HG03103 (cell line): ENCODE data around the gene SLC39A11.
"Not testable (repeated sequence)": the region's sequence is repeated elsewhere in the genome, so short reads cannot be mapped to it uniquely, and the experiment has no call there.

Source experiments
- ATAC-seq: cut with Tn5 transposase; IDR thresholded peaks from one replicate; pipeline ENCODE4 v1.9.1; 2021; ENCODE audit warnings: low read depth; ENCODE audit not compliant: unreplicated experiment

SLC39A11 gene, protein sequence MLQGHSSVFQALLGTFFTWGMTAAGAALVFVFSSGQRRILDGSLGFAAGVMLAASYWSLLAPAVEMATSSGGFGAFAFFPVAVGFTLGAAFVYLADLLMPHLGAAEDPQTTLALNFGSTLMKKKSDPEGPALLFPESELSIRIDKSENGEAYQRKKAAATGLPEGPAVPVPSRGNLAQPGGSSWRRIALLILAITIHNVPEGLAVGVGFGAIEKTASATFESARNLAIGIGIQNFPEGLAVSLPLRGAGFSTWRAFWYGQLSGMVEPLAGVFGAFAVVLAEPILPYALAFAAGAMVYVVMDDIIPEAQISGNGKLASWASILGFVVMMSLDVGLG

DNA sequence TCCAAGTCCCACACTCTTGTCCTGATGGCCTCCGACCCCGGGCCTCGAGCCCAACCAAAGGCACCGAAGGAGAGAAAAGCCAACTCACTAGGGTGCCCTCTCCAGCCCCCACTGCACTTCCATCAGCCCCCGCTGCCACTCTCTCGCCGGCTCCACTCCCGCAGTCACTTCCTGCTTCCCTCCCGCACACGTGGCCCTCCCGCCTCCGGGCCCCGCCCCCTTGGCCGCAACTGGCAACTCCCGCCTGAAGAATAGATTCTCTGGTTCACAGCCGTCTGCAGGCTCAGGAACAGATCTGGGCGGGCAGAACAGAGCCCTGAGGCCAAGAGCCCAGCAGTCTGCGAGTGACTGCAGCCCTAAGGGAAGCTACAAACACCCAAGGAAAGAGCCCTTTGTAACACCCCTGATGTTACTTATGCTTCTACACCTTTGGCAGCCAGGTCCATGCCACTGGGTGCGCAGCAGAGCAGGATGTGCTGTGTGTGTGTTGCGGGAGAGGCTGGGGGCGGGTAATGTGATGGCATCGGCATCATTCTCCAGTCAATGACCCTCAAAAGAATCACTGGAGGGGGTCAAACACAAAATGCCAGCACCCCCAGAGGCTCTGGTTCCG lies at the start of gene SLC39A11:
Gene SLC39A11 (minus strand): TSS at position 166 of the 613 bp plus-strand sequence. CDS start 3,924 bp downstream, outside the sequence.
- peak; percentile 97 for ATAC-seq

DNA sequence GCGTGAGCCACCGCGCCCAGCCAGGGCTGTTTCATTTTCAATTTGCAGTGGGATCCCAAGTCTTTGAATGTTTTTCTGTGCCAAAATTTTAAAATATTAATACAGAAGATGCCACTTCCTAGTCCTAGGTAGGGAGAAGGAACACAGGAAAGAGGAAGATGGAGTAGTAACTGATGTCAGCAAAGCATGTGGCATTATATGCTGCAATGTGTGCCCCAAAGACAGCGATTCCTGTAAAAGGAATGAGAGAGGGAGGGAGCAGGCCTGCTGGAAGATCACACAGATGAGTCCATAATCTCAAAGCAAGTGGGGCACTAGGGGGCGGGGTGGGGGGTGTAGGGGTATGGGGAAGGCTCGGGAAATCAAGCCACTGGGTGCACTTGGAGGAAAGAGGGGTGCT lies 48.9 kb upstream of the SLC39A11 start:
- no peak for ATAC-seq

DNA sequence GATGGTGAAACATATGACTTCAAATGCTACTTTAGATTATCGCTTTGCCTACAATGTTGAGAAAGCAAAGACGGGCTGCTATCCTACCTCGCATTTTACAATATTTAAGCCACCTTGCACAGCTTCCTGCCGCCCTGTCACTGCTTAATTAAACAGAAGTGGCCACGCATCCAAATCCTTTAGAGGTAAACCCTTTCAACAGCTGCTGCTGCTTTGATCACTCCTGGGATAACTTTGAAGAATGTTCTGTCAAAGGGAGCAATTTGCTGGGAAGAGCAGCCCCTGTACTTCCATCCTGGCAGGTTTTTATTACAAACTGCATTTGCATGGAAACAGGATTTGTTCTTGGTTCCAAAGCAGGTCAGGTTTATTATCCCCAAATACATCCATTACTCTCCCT lies 48.1 kb upstream of the SLC39A11 start:
- ATAC-seq = no peak

DNA sequence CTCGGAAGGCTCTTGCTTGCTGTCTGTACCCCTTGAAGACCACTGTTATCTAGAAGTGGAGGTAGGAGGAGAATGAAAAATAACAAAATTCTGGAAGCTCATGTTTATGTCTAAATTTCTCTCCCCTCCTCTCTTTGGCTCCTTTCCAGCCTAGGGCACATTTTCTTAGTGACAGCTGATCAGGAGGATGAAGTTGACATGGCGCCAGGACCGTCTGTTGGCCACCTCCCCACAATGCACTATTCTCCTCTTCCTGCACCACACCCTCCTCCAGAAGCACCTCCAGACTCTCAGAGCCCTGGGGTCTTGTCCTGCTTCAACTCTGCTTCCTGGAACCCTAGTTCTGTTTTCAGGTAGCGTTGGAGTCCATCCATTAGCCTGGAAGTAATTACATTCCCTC lies 46.8 kb upstream of the SLC39A11 start:
- ATAC-seq = no peak

DNA sequence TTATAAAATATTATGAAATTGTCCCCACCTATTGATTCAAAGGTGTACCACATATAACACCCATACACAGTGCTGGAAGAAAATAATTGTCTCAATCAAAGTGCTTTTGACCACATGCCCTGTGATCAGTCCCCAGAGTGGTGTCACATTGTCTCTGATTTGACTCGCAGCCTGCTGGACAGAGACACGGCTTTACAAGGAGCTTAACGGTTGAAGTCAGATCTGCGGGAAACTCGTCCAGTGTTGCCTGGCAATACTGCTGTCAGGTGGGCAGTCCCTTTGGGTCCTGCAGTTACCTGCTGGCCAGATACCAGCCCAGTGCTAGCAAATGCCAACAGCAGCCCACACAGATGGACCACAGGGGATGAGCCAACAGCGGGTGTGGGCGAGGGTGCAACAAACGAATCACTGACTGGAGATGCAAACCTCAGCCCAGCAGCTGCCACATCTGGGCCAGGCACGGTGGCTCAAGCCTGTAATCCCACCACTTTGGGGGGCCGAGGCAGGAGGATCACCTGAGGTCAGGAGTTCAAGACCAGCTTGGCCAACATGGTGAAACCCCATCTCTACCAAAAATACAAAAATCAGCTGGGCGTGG lies 46.2 kb upstream of the SLC39A11 start:
- no peak for ATAC-seq

DNA sequence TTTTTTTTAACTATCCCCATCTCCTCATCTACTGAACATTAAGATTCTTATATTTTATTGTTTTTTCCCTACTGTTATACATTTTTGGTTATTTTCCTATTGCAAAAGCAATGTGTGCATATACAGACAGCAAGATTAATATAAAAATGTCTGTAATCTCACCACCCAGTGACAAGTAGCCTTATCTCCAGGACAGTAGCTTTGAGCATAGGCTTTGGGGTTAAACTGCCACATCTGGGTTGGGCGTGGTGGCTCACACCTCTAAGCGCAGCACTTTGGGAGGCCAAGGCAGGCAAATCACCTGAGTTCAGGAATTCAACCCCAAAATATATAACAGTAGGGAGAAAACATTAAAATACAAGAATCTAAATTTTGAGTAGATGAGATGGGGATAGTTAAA lies 44.9 kb upstream of the SLC39A11 start:
- ATAC-seq = no peak

DNA sequence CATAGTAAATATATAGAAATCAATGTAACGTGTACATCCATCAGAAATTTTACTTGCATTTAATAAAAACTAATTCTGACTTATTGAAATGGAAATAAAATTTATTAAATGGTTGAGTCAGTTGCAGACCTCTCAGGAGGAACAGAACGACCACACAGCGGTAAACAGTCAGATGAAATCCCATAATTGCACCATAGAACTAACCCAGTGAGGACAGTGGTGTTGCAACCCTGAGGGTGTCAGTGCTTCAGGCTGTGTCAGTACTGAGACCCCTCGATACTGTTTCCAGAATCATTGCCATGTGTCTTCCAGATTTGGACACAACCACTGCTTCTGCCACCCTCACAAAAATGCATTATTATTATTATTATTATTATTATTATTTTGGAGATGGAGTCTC lies 43.3 kb upstream of the SLC39A11 start:
- ATAC-seq = no peak

DNA sequence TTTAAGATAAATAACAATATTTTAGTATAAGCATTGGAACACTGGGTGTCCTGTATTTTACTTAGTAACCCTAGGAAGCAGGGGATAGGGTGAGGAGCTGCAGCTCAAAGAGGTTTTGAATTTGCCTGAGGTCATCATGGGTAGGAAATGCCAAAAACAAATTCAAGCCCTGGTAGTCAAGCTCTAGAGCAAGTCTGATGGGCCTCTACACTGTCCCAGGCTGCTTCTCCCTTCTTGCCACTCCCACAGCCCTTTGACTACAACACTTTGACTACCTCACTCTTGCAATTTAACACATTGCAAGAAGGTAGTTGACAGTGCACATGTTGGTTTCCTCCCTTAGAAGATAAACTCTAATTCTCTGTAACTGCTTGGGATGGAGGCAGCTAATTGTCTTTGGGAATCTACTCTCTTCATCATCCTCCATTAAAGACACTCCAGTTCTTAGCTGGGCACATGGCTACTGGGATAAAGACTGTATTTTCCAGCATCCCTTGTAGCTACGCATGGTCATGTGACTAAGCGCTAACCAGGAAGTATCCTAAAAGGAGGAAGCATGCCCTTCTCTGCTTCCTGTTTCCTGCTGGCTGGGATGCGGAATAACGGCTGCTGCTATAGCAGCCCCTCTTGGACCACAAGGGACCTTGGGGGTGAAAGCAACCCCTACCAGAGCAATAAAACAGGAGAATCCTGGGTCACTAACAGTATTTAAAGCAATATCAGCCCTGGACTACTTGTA lies 41.6 kb upstream of the SLC39A11 start:
- no peak for ATAC-seq

DNA sequence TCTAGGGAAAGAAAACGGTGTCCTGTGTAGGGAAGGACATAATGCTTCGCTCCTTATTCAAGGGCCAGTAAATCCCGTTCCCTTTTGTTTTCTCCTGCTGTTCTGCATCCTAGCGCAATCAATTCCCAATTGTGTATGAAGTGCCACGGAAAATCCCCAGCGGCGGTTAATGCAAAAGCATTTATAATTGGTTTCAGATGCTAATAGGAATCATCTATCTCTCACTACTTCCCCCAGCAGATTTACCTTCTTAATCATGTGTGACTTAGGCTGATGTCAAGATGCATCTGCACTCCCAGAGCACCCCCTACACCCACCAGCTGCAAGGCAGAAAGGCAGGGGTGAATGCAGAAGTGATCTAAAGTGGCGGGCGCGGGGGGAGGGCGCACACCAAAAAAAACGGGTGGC lies 39.6 kb upstream of the SLC39A11 start:
- ATAC-seq = peak; percentile 65

DNA sequence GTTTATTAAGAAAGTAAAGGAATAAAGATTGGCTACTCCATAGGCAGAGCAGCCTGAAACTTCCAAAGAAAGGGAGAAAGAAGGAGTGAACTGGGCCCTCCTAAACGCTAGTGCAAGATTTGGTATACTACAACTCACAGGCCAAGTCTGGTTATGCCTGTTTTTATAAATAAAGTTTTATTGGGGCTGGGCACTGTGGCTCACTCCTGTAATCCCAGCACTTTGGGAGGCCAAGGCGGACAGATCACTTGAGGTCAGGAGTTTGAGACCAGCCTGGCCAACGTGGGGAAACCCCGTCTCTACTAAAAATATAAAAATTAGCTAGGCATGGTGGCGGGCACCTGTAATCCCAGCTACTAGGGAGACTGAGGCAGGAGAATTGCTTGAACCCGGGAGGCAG lies 39.0 kb upstream of the SLC39A11 start:
- ATAC-seq = not testable (repeated sequence)

DNA sequence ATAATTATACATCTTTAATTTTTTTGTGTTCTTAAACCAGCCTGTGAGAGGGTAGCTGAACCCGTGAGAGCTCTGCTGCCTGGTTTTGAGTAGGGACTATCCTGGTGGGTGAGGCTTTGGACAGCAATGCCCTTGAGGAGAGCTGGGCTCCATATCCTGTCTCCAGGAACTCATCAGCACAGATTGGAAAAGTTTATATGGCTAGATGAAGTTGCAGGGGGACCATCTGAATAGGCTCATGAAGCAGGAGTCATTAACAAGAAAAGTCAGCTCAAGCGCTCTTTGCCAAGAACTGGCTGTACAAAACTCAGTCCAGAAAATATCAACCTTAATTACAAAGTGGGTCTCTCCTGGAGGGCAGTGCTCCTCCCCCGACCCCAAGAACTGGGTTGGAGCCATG lies 38.5 kb upstream of the SLC39A11 start:
- ATAC-seq = no peak

DNA sequence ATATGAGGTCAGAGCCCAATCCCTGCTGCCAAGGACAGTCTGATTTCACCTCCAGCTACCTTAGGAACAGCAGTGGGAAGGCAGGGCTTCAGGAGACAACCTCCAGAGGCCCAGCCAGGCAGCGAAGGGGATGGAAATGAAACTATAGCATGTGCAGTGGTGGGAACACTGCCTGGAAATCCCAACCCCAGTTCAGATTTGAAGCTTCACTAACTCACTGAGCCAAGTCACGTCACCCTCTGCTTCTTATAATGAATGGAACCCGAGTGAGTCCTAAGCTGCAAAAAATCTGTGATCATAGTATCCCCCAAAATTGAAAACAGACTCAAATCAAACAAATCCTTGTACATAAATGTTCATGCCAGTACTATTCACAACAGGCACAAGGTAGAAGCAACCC lies 36.0 kb upstream of the SLC39A11 start:
- ATAC-seq = no peak

DNA sequence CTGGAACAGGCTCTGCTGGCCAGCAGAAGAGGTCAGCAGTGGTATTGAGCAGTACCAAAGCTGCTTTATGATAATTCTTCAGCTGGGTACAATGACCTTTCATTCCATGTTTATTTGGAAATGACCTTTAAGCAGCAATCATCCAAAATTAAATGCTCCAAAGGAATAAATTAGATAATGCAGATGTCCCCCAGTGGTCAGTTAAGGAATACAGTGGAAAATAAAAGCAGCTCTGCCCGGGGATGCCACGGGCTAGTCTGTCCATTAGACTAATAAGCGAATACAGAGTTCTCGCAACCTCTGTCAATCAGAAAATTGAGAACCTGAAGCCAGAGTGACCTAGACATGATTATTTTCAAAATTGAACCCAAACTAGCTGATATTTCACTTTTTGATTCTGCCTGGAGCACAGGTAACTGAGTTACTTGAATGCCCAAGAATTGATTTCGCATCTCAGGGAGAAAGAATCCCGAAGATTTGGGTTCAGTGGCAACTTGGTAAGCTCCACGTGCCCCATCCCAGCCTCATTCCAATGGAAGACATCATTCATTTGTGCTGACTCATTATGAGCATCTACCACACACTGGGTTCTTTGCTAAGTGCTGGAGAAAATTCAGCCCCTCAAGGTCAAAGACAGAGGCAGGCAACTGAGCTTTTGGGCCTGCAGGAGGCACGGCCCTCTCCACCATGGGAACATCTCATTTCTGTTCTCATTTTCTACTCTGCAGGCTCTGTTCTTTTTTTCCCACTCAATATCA lies 34.4 kb upstream of the SLC39A11 start:
- ATAC-seq = no peak

DNA sequence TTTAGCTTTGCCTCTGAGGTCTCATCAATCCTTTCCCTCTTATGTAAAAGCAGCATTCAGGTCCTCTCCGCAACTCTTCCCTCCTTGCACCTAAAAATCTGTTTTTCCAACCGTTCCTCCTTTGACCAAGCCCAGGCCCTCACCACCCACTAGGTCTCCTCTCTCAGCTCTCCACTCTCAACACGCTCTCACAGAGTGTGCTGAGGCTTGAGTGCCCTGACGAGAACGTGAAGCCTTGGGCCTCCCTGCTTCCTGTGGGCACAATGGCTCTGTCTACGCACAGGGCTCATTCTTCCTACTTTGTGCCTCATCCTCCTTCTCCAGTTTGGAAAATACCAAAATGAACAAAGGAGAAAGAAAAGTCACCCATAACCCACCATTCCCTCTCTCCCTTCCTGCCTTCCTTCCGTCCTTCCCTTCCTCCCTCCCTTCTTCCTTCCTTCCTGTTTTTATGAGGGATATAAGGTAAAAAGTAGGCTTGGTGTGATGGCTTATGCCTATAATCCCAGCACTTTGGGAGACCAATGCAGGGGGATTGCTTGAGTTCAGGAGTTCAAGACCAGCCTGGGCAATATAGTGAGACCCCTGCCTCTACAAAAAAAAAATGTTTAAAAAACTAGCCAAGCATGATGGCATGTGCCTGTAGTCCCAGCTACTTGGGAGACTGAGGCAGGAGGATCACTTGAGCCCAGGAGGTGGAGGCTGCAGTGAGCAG lies 31.3 kb upstream of the SLC39A11 start:
- no peak for ATAC-seq

DNA sequence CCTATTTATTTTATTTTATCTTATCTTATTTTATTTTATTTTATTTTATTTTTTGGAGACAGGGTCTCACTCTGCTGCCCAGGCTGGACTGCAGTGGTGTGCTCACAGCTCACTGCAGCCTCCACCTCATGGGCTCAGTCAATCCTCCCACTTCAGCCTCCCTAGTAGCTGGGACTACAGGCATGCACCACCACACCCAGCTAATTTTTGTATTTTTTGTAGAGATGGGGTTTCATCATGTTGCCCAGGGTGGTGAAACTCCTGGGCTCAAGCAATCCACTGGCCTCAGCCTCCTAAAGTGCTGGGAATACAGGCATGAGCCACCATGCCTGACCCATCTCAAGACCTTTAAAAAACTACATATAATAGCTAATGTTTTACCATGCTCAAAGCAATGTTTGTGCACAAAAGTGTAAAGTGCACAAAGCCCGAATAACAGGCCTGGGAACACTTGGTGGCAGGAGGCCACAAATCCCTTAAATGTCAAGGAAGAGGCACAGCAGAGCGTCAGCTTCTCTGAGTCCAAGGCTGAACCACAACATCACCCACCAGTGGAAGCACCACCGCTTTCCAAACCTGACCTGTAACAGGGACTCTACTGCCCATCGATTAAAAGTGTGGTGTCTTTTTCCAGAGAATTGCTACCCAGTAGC lies 30.6 kb upstream of the SLC39A11 start:
- no peak for ATAC-seq

DNA sequence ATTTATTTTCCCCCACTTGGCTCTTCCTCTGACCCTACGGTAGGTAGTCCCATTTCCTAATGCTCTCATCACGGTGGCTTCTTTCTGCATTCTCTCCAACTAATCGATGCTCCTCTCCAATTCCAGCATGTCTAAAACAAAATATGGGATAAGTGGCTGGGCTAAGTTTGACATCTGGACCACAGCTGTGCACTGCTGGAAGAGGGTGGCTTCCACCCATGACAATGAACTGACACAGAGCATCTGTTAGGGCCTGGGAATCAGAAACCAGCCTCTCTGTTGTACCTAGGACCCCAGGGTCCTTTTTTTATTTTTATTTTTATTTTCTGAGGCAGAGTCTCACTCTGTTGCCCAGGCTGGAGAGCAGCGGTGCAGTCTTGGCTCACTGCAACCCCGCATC lies 29.0 kb upstream of the SLC39A11 start:
- ATAC-seq = no peak

DNA sequence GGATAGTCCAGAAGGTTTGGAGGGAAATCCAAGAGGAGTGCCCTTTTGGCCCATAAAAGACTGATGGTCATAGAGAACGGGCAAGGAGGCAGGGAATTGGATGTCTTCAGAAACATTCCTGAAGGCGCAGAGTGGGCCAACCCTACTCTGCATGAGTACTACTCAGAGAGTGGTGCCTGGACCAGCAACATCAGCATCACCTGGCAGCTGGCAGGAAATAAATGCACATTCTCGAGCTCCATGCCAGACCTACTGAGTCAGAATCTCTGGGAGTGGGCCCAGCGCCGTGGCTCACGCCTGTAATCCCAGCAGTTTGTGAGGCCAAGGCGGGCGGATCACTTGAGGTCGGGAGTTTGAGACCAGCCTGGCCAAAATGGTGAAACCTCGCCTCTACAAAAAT lies 27.1 kb upstream of the SLC39A11 start:
- ATAC-seq = no peak

DNA sequence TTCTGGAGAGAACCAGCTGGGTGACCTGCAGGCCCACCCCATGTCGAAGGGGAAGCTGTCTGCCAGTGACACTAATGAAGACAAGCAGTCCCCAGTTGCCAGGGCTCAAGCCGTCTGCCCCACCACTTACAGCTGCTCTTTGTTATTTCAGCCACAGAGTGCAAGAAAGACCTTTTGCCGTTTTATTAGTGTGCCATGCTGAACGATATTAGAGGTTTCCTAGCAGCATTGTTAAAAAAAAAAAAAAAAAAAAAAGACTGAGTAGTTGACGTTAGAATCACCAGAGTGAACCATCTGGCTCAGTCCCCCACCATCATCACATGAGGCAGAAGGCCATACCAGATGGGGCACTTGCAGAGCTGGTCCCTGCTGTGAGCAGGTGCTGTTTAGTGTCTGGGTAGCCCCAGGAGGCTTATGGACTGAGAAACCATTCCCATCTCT lies 26.5 kb upstream of the SLC39A11 start:
- no peak for ATAC-seq

DNA sequence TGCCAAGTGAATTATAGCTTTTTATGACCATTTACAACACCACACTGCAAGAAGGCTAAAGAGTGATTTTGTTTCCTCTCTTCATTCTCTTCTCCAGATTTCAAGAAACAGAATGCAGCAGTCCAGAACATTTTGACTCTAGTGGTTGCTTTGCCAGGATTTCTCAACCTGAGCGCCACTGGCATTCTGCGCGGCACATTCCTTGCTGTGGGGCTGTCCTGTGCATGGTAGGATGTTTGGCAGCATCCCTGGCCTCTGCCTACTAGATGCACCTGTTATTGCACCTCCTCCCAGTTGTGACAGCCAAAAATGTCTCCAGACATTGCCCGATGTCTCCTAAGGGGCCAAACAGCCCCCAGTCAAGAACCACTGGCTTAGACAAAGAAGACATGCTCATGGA lies 25.7 kb upstream of the SLC39A11 start:
- no peak for ATAC-seq
